Ascending aorta (tissue), 2 donors: Measurements from ENCODE around the gene MALRD1. TPM values are rescaled to one million over a fixed set of nuclear protein-coding genes. Genes with fewer than 3 reads are reported as not detected.

Experiments
- DNase-seq, 2 donors: peaks; one replicate each; pipeline ENCODE4 v3.0.0-alpha.2; 2019; ENCODE audit warnings: low spot score in 2 of 2
- H3K27ac ChIP-seq, 2 donors: fragments of 200-600 bp; sonication (generic); one replicate each; pipeline ENCODE4 v1.5.1; 2016 to 2017; ENCODE audit warnings: mild to moderate bottlenecking in 1 of 2
- H3K27me3 ChIP-seq: fragments of 200-600 bp; sonication (generic); one replicate; pipeline ENCODE4 v1.5.1; 2017
- H3K36me3 ChIP-seq, 2 donors: fragments of 200-600 bp; sonication (generic); one replicate each; pipeline ENCODE4 v1.5.1; 2016
- H3K4me1 ChIP-seq, 2 donors: fragments of 200-600 bp; sonication (generic); one replicate each; pipeline ENCODE4 v1.5.1; 2016 to 2017; ENCODE audit warnings: mild to moderate bottlenecking in 1 of 2
- H3K4me3 ChIP-seq, 2 donors: fragments of 200-600 bp; sonication (generic); one replicate each; pipeline ENCODE4 v1.5.1; 2016 to 2017; ENCODE audit warnings: mild to moderate bottlenecking in 1 of 2
- H3K9me3 ChIP-seq, 2 donors: fragments of 200-600 bp; sonication (generic); one replicate each; pipeline ENCODE4 v1.5.1; 2016
- intact Hi-C: fragments of 100-400 bp; cut with DNase I; formaldehyde crosslinking; loops from one replicate; pipeline ENCODE4 v1.15.1; 2023
- total RNA-seq: library from RNA; depleted of rRNA; stranded (reverse); fragments of >200 nt; gene quantifications from one replicate; pipeline ENCODE4 v1.1.0, GENCODE V29; 2016
- TF ChIP-seq, protein P1 (sequence below), 3 experiments: fragments of 200-600 bp in 2 of 3; fragments of 450-650 bp in 1 of 3; sonication (generic) in 2 of 3; IDR thresholded peaks; one replicate each; pipeline ENCODE4 v1.5.1; 2016 to 2019; ENCODE audit warnings: antibody characterized with exemption in 3 of 3, mild to moderate bottlenecking in 1 of 3, moderate library complexity in 1 of 3

Gene MALRD1
- total RNA-seq, 1 donor from 2014 or later: not detected

DNA sequence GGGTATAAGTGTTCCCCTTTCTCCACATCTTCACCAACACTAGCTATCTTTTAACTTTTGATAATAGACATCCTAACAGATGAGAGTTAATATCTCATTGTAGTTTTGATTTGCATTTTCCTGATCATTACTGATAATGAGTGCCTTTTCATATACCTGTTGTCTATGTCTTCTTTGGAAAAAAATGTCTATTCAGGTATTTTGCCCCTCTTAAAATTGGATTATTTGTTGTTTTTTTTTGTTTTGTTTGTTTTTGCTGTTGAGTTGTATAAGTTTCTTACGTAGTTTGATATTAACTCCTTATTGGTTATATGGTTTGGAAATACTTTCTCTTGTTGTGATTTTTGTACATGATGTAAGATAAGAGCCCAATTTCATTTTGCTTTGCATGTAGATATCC lies 214.7 kb downstream of the MALRD1 start:
- no peak for DNase-seq
- intact Hi-C loops: no loop called here
- Histone ChIP-seq H3K9me3 (no peaks in the 10 kb centered on the region), H3K27me3 (no peaks in the 10 kb centered on the region), H3K4me3 (no peak overlapping the region), H3K4me1 (no peaks in the 10 kb centered on the region), H3K36me3 (no peaks in the 10 kb centered on the region), H3K27ac (no peak overlapping the region)
- TF ChIP-seq, protein P1, sequence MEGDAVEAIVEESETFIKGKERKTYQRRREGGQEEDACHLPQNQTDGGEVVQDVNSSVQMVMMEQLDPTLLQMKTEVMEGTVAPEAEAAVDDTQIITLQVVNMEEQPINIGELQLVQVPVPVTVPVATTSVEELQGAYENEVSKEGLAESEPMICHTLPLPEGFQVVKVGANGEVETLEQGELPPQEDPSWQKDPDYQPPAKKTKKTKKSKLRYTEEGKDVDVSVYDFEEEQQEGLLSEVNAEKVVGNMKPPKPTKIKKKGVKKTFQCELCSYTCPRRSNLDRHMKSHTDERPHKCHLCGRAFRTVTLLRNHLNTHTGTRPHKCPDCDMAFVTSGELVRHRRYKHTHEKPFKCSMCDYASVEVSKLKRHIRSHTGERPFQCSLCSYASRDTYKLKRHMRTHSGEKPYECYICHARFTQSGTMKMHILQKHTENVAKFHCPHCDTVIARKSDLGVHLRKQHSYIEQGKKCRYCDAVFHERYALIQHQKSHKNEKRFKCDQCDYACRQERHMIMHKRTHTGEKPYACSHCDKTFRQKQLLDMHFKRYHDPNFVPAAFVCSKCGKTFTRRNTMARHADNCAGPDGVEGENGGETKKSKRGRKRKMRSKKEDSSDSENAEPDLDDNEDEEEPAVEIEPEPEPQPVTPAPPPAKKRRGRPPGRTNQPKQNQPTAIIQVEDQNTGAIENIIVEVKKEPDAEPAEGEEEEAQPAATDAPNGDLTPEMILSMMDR (IDR thresholded peaks at IDR 0.05): no peak

- Histone ChIP-seq H3K4me3 (no peak overlapping the region), H3K27ac (no peak overlapping the region), H3K4me1 (no peaks in the 10 kb centered on the region), H3K9me3 (no peaks in the 10 kb centered on the region), H3K27me3 (no peaks in the 10 kb centered on the region), H3K36me3 (no peaks in the 10 kb centered on the region)
- no peak for DNase-seq
- TF ChIP-seq, protein P1 (IDR thresholded peaks at IDR 0.05): no peak
- intact Hi-C loops: no loop called here
Measured at GRCh38 chr10:19283285-19283684, 234.7 kb downstream of the MALRD1 start.

DNA sequence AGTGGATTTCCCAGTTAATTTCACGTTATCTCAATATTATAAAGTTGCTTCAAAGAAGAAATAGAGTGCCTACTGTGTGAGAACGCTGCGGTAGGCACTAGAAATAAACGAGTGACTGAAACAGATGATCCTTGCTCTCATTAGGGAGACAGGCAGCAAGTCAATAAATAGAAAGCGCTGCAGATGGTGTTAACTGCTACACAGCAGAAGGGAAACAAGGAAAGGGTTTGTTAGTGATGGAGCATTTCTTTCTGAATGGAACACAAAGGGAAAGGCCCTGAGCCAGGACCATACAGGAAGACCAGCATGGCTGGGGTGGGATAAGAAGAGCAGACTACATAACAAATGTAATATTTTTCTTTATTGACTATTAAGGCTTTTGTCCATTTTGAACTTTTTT lies 235.2 kb downstream of the MALRD1 start:
- DNase-seq: no peak
- Histone ChIP-seq H3K4me3 (no peak overlapping the region), H3K4me1 (no peaks in the 10 kb centered on the region), H3K27me3 (no peaks in the 10 kb centered on the region), H3K27ac (no peak overlapping the region), H3K36me3 (no peaks in the 10 kb centered on the region), H3K9me3 (no peaks in the 10 kb centered on the region)
- TF ChIP-seq, protein P1 (IDR thresholded peaks at IDR 0.05): no peak
- intact Hi-C loops: no loop called here

- Histone ChIP-seq H3K27ac (no peak overlapping the region), H3K27me3 (no peaks in the 10 kb centered on the region), H3K36me3 (no peaks in the 10 kb centered on the region), H3K4me3 (no peak overlapping the region), H3K4me1 (no peaks in the 10 kb centered on the region), H3K9me3 (no peaks in the 10 kb centered on the region)
- no peak for DNase-seq
- intact Hi-C loops: no loop called here
- TF ChIP-seq, protein P1 (IDR thresholded peaks at IDR 0.05): no peak
Measured at GRCh38 chr10:19290770-19291169, 242.2 kb downstream of the MALRD1 start.

GRCh38 chr10:19294233-19294632 lies 245.6 kb downstream of the MALRD1 start:
- TF ChIP-seq, protein P1 (IDR thresholded peaks at IDR 0.05): no peak
- H3K4me1 ChIP-seq: no peaks in the 10 kb centered on the region
- no peaks in the 10 kb centered on the region for H3K36me3 ChIP-seq
- H3K27me3 ChIP-seq: no peaks in the 10 kb centered on the region
- no peak overlapping the region for H3K4me3 ChIP-seq
- no peak overlapping the region for H3K27ac ChIP-seq
- intact Hi-C loops: no loop called here
- H3K9me3 ChIP-seq: no peaks in the 10 kb centered on the region
- no peak for DNase-seq

GRCh38 chr10:19299645-19300044 lies 251.0 kb downstream of the MALRD1 start:
- no peaks in the 10 kb centered on the region for H3K36me3 ChIP-seq
- no peaks in the 10 kb centered on the region for H3K4me1 ChIP-seq
- no peak overlapping the region for H3K4me3 ChIP-seq
- H3K9me3 ChIP-seq: no peaks in the 10 kb centered on the region
- TF ChIP-seq, protein P1 (IDR thresholded peaks at IDR 0.05): no peak
- H3K27me3 ChIP-seq: no peaks in the 10 kb centered on the region
- H3K27ac ChIP-seq: no peak overlapping the region
- DNase-seq: no peak
- intact Hi-C loops: no loop called here
